ENCODE results near the gene ABCB6.

The ABCB6 gene

GRCh38 chr2:219216535-219216915 is 2.2 kb downstream of the ABCB6 start:
- POLR2A ChIA-PET (ENCODE audit: low non-redundant PET) = no interaction called here

GRCh38 chr2:219215871-219216534 is 2.8 kb downstream of the ABCB6 start:
- CTCF ChIA-PET = interaction anchor here (0.7 kb wide), 1 partner anchor 14 kb away, joined by 3 read pairs; the partner anchor contains the start of gene ANKZF1
- no peak for TF ChIP-seq CTCF (conservative IDR thresholded peaks at IDR 0.05; ENCODE audit: low read depth)
- no peak for DNase-seq (ENCODE audit: low spot score)
- POLR2A ChIA-PET (ENCODE audit: low non-redundant PET) = no interaction called here
- peak overlapping the region; percentile 99 for H3K27ac ChIP-seq

More at GRCh38 chr2:219216535-219216915, 2.2 kb downstream of the ABCB6 start:
- no peak for TF ChIP-seq CTCF (conservative IDR thresholded peaks at IDR 0.05; ENCODE audit: low read depth)
- CTCF ChIA-PET = interaction anchor here (0.7 kb wide), 1 partner anchor 13 kb away, joined by 3 read pairs; the partner anchor contains the start of gene ANKZF1
- H3K27ac ChIP-seq = peak overlapping the region; percentile 99
- no peak for DNase-seq (ENCODE audit: low spot score)

- peak overlapping the region; percentile 93; the same call in 1 of the 2 replicates for H3K27ac ChIP-seq
- no peak for TF ChIP-seq CTCF (conservative IDR thresholded peaks at IDR 0.05; ENCODE audit: low read depth)
- no peak for DNase-seq (ENCODE audit: low spot score)
- POLR2A ChIA-PET (ENCODE audit: low non-redundant PET) = no interaction called here
- CTCF ChIA-PET = no interaction called here
These were observed 4.0 kb downstream of the ABCB6 start for GRCh38 chr2:219214786-219215185.

GRCh38 chr2:219214141-219214540 is 4.6 kb downstream of the ABCB6 start:
- ChIA-PET POLR2A (ENCODE audit: low non-redundant PET) (no interaction called here), CTCF (no interaction called here)
- DNase-seq (ENCODE audit: low spot score) = no peak

GRCh38 chr2:219213486-219214071 is 5.2 kb downstream of the ABCB6 start:
- no peak for DNase-seq (ENCODE audit: low spot score)
- H3K27ac ChIP-seq = peak overlapping the region; percentile 93
- CTCF ChIA-PET = no interaction called here

More at GRCh38 chr2:219214141-219214540, 4.6 kb downstream of the ABCB6 start:
- no peak for TF ChIP-seq CTCF (conservative IDR thresholded peaks at IDR 0.05; ENCODE audit: low read depth)
- H3K27ac ChIP-seq = peak overlapping the region; percentile 93

GRCh38 chr2:219213026-219213415 is 5.7 kb downstream of the ABCB6 start:
- ChIA-PET CTCF (interaction anchor here (0.6 kb wide), 1 partner anchor 909 kb away, joined by 3 read pairs; no protein-coding TSS in a partner anchor), POLR2A (ENCODE audit: low non-redundant PET) (no interaction called here)
- no peak for TF ChIP-seq CTCF (conservative IDR thresholded peaks at IDR 0.05; ENCODE audit: low read depth)
- H3K27ac ChIP-seq = peak overlapping the region; percentile 93
- DNase-seq (ENCODE audit: low spot score) = no peak

More at GRCh38 chr2:219213486-219214071, 5.2 kb downstream of the ABCB6 start:
- POLR2A ChIA-PET (ENCODE audit: low non-redundant PET) = no interaction called here
- TF ChIP-seq CTCF (conservative IDR thresholded peaks at IDR 0.05; ENCODE audit: low read depth) = no peak
